ENCODE measurements around the gene MUC2.

DNA sequence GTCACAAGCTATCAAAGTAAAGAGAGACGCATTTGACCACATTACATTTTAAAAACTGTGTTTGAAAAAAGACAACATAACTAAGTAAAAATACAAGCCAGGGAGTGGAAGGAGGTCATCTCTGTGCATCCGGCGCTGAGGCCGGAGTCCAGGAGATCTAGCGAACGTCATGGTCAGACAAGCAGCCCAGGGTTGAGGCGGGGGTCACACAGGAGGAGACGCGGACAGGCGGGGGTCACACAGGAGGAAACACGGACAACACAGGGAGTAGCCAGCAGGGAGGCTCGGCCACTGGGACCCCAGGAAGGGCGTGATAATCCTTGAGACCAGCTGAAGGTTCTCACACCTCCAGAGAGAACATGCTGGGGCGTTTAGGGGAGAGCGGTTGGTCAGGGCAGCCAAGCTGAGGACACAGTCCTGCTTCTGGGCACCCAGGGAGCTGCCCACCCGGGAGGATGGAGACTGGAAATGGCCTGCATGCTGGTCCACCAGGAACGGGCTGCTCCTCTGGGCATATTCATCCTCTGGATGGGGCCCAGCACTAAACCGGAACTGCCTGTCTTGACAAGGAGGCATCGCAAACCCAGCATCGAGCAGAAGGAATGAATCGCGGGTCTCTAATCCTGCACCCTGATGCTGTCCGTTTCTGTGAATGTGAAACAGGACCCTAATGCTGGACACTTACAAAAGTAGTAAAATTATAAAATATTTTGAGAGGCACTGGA, 42.2 kb downstream of the MUC2 start:
- TF ChIP-seq, protein P1, sequence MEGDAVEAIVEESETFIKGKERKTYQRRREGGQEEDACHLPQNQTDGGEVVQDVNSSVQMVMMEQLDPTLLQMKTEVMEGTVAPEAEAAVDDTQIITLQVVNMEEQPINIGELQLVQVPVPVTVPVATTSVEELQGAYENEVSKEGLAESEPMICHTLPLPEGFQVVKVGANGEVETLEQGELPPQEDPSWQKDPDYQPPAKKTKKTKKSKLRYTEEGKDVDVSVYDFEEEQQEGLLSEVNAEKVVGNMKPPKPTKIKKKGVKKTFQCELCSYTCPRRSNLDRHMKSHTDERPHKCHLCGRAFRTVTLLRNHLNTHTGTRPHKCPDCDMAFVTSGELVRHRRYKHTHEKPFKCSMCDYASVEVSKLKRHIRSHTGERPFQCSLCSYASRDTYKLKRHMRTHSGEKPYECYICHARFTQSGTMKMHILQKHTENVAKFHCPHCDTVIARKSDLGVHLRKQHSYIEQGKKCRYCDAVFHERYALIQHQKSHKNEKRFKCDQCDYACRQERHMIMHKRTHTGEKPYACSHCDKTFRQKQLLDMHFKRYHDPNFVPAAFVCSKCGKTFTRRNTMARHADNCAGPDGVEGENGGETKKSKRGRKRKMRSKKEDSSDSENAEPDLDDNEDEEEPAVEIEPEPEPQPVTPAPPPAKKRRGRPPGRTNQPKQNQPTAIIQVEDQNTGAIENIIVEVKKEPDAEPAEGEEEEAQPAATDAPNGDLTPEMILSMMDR (IDR thresholded peaks at IDR 0.05), result no peak
- TF ChIP-seq EP300 (IDR thresholded peaks at IDR 0.05; ENCODE audit: low read depth), result no peak
